ENCODE results near the gene EVPL.

GRCh38 chr17:76007850-76008165 lies 19.3 kb downstream of the EVPL start:
- no peak for TF ChIP-seq CTCF (IDR thresholded peaks at IDR 0.05)
- no peak for TF ChIP-seq EZH2 (IDR thresholded peaks at IDR 0.05)

Data from neural progenitor cell (in vitro differentiated cells).